Effector memory CD4-positive, alpha-beta T cell (primary cell): Measurements from ENCODE around the gene PDE5A.

Experiments used
- DNase-seq, 3 donors: peaks; one replicate each; pipeline ENCODE4 v3.0.0-alpha.2; 2020
- H3K27ac ChIP-seq: 2 replicates; pipeline ENCODE4 v1.7.0; 2013; ENCODE audit warnings: mild to moderate bottlenecking, low read length, moderate library complexity; ENCODE audit not compliant: insufficient read depth, poor library complexity, severe bottlenecking
- H3K27me3 ChIP-seq: replicated peaks from 2 replicates; pipeline ENCODE4 v1.7.0; 2013; ENCODE audit warnings: mild to moderate bottlenecking, low read length; ENCODE audit not compliant: insufficient read depth, control insufficient read depth, poor library complexity, severe bottlenecking
- H3K36me3 ChIP-seq: 2 replicates; pipeline ENCODE4 v1.7.0; 2013; ENCODE audit warnings: mild to moderate bottlenecking, low read length, moderate library complexity; ENCODE audit not compliant: control insufficient read depth, insufficient read depth
- H3K4me1 ChIP-seq: 2 replicates; pipeline ENCODE4 v1.7.0; 2013; ENCODE audit warnings: low read length, mild to moderate bottlenecking; ENCODE audit not compliant: control insufficient read depth, insufficient read depth, poor library complexity, severe bottlenecking
- H3K4me3 ChIP-seq: 2 replicates; pipeline ENCODE4 v1.7.0; 2013; ENCODE audit warnings: low read length, low read depth, mild to moderate bottlenecking; ENCODE audit not compliant: insufficient read depth, poor library complexity, severe bottlenecking
- H3K9me3 ChIP-seq: 2 replicates; pipeline ENCODE4 v1.7.0; 2013; ENCODE audit warnings: mild to moderate bottlenecking, low read length, moderate library complexity; ENCODE audit not compliant: control insufficient read depth

Gene PDE5A

GRCh38 chr4:119510395-119511149, 118.0 kb downstream of the PDE5A start:
- Histone ChIP-seq H3K9me3 (no peaks in the 10 kb centered on the region), H3K27ac (no peak overlapping the region), H3K27me3 (no peaks in the 10 kb centered on the region), H3K4me3 (no peak overlapping the region), H3K36me3 (peaks cover 11% of the 10 kb centered on the region), H3K4me1 (no peaks in the 10 kb centered on the region)
- DNase-seq, result no peak

GRCh38 chr4:119508281-119508680, 120.3 kb downstream of the PDE5A start:
- Histone ChIP-seq H3K27ac (no peak overlapping the region), H3K9me3 (no peaks in the 10 kb centered on the region), H3K36me3 (peaks cover 4% of the 10 kb centered on the region), H3K4me3 (no peak overlapping the region), H3K4me1 (no peaks in the 10 kb centered on the region), H3K27me3 (no peaks in the 10 kb centered on the region)
- no peak for DNase-seq

GRCh38 chr4:119506806-119507205, 121.8 kb downstream of the PDE5A start:
- Histone ChIP-seq H3K36me3 (no peaks in the 10 kb centered on the region), H3K9me3 (no peaks in the 10 kb centered on the region), H3K27me3 (no peaks in the 10 kb centered on the region), H3K4me1 (no peaks in the 10 kb centered on the region), H3K27ac (no peak overlapping the region), H3K4me3 (no peak overlapping the region)
- no peak for DNase-seq

- Histone ChIP-seq H3K4me3 (no peak overlapping the region), H3K36me3 (no peaks in the 10 kb centered on the region), H3K4me1 (no peaks in the 10 kb centered on the region)
Measured at GRCh38 chr4:119504616-119505015, 124.0 kb downstream of the PDE5A start.

GRCh38 chr4:119501740-119502139, 126.9 kb downstream of the PDE5A start:
- Histone ChIP-seq H3K9me3 (no peaks in the 10 kb centered on the region), H3K4me3 (no peak overlapping the region), H3K27me3 (no peaks in the 10 kb centered on the region), H3K4me1 (no peaks in the 10 kb centered on the region), H3K27ac (no peak overlapping the region), H3K36me3 (no peaks in the 10 kb centered on the region)
- DNase-seq, result no peak

More at GRCh38 chr4:119504616-119505015, 124.0 kb downstream of the PDE5A start:
- H3K27me3 ChIP-seq, result no peaks in the 10 kb centered on the region
- H3K27ac ChIP-seq, result no peak overlapping the region
- H3K9me3 ChIP-seq, result no peaks in the 10 kb centered on the region
- no peak for DNase-seq

GRCh38 chr4:119498527-119498926, 130.1 kb downstream of the PDE5A start:
- H3K36me3 ChIP-seq, result peaks cover 6% of the 10 kb centered on the region
- H3K27ac ChIP-seq, result no peak overlapping the region
- no peak overlapping the region for H3K4me3 ChIP-seq
- no peak for DNase-seq
- H3K4me1 ChIP-seq, result no peaks in the 10 kb centered on the region
- H3K27me3 ChIP-seq, result no peaks in the 10 kb centered on the region
- H3K9me3 ChIP-seq, result no peaks in the 10 kb centered on the region

- no peak for DNase-seq
- Histone ChIP-seq H3K27me3 (no peaks in the 10 kb centered on the region), H3K4me3 (no peak overlapping the region), H3K36me3 (peaks cover 6% of the 10 kb centered on the region), H3K9me3 (no peaks in the 10 kb centered on the region), H3K4me1 (no peaks in the 10 kb centered on the region), H3K27ac (no peak overlapping the region)
Measured at GRCh38 chr4:119493886-119494285, 134.7 kb downstream of the PDE5A start.

- H3K36me3 ChIP-seq, result peaks cover 6% of the 10 kb centered on the region
- H3K27ac ChIP-seq, result no peak overlapping the region
- no peak overlapping the region for H3K4me3 ChIP-seq
- no peaks in the 10 kb centered on the region for H3K27me3 ChIP-seq
- H3K9me3 ChIP-seq, result no peaks in the 10 kb centered on the region
- DNase-seq, result no peak
- no peaks in the 10 kb centered on the region for H3K4me1 ChIP-seq
Measured at GRCh38 chr4:119493419-119493818, 135.2 kb downstream of the PDE5A start.

GRCh38 chr4:119490335-119490734, 138.3 kb downstream of the PDE5A start:
- no peaks in the 10 kb centered on the region for H3K9me3 ChIP-seq
- no peaks in the 10 kb centered on the region for H3K27me3 ChIP-seq
- DNase-seq, result no peak
- H3K4me1 ChIP-seq, result no peaks in the 10 kb centered on the region
- H3K4me3 ChIP-seq, result no peak overlapping the region
- H3K36me3 ChIP-seq, result peaks cover 6% of the 10 kb centered on the region
- no peak overlapping the region for H3K27ac ChIP-seq

- DNase-seq, result no peak
- H3K36me3 ChIP-seq, result no peaks in the 10 kb centered on the region
- H3K4me3 ChIP-seq, result no peak overlapping the region
- H3K9me3 ChIP-seq, result no peaks in the 10 kb centered on the region
- no peaks in the 10 kb centered on the region for H3K4me1 ChIP-seq
- no peaks in the 10 kb centered on the region for H3K27me3 ChIP-seq
- no peak overlapping the region for H3K27ac ChIP-seq
Measured at GRCh38 chr4:119489305-119489704, 139.3 kb downstream of the PDE5A start.
